ENCODE results near the gene GET4. TPM values are rescaled to one million over a fixed set of nuclear protein-coding genes. Genes with fewer than 3 reads are reported as not detected.
"Not testable (repeated sequence)": the region's sequence is repeated elsewhere in the genome, so short reads cannot be mapped to it uniquely, and the experiment has no call there.

GET4 gene
- polyA plus RNA-seq, 4 donors: 29.7 to 67.4 (median 51.2) TPM

DNA sequence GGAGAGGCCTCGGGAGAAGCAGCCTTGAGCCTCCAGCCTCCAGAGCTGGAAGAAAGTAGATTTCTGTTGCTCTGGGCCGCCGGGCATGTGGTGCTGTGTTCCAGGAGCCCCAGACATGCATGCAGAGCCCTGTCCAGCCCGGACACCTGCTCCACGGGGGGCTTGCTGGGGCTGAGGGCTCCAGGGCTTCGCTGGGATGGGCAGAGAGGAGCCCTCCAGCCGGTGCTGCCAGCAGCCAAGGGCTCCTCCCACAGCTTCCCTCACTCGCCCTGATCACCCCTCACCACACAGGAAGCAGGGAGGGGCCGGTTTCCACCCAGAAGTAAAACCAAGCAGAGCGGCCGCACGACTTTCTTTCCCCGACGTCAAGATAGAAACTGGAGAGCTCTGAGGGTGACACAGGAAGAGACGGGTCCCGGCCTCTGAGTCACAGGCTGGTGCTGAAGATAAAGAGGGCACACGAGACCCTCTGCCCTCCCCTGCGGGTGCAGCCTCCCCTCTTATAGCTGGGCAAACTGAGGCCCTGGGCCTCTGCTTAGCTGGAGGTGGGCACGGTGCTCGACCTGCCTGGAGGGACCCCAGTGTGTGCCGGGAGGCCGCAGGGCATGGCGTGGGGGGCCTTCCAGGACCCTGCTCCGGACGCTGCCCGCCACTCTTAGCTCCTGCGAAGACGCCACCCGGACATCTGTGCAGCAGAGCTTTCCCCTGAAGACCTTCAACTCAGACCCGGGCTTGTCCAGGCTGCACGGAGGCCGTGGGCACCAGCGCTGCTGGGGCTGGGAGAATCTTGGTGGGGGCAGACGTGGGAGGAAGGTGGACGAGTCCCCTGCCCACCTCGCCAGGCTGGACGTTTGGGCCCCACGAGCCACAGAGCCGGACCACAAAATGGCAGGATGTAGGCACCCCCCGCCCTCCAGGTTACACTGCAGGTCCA lies 47.0 kb downstream of the GET4 start:
- DNase-seq (ENCODE audit: low read depth in 4 of 4, low spot score in 2 of 4): no peak

DNA sequence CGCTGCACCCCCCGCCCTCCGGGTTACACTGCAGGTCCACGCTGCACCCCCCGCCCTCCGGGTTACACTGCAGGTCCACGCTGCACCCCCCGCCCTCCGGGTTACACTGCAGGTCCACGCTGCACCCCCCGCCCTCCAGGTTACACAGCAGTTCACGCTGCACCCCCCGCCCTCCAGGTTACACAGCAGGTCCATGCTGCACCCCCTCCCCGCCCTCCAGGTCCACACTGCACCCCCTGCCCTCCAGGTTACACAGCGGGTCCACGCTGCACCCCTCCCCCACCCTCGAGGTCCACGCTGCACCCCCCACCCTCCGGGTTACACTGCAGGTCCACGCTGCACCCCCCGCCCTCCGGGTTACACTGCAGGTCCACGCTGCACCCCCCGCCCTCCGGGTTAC lies 47.7 kb downstream of the GET4 start:
- DNase-seq (ENCODE audit: low read depth in 4 of 4, low spot score in 2 of 4): not testable (repeated sequence)

- no peak for DNase-seq (ENCODE audit: low read depth in 4 of 4, low spot score in 2 of 4)
Observed at GRCh38 chr7:924541-925231, 48.3 kb downstream of the GET4 start.

- no peak for DNase-seq (ENCODE audit: low read depth in 4 of 4, low spot score in 2 of 4)
Observed at GRCh38 chr7:925601-926000, 49.2 kb downstream of the GET4 start.

DNA sequence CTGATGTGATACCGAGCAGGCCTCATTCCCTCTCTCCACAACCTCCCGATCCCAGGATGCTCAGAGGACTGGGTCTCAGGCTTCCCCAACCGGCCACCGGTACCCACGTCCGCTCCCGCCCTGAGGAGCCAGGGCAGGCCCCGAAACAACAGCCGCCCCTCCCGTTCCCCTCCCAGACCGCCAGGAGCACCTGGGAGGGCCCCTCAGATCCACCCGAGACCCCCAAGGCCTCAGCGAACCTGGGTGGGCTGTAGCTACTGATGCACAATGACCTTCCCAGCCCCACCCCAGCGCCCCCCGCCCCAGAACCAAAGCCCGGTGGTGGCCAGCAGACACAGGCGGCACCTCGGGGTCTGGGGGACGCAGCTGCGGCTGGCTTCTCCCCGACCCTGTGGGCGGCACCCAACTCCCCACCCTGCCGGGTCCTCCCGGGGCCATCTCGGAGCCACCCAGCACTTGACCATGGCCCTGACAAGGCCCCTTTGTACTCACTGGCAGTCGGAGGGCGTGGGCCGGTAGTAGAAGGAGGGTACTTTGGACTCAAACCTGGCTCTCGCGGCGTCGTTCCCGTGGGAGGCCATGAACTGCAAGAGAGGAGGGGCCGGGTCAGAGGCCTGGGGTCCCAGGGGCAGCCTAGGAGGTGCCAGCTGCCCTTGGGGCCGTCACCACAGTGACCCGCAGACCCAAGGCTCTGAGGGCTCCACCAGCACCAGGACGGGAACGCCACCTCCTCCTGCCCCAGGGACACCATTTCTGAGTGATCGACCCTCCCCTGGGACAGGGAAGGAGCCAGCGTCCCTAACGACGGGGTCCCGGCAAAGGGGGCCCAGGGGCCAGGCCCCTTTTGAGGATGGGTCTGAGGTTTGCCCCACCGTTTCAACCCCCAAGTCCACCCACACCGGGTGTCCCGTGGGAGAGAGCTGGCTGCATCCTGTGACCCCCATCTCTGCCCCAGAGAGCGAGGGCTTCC lies 50.0 kb downstream of the GET4 start:
- no peak for DNase-seq (ENCODE audit: low read depth in 4 of 4, low spot score in 2 of 4)

DNA sequence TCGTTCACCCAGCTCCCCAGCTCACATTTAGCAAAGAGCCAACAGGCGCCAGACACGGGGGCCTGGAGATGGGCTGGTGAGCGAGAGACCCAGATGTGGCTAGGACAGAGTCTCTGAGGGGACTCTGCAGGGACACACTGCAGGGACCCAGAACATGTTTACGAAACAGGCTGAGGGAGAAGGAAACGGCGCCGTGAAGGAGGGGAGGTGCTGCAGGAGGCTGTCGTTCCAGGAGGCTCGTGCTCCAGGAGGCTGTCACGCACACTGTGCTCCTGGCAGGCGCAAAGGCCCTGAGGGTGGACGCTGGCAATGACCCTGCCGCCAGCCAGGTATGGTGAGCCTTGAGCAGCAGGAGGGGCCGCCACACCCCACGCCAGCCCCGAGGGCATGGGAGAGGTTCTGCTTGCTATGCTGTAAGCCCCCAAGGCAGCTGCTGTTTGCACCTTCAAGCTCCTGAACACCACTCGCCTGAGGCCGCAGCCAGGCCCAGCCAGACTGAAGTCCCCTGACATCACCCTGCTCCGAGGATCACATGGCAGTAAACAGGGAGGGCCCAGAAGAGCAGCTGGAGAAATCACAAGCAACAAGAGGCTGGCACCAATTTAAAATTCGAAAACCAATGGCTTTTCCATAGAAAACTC lies 50.8 kb downstream of the GET4 start:
- DNase-seq (ENCODE audit: low read depth in 4 of 4, low spot score in 2 of 4): no peak

DNA sequence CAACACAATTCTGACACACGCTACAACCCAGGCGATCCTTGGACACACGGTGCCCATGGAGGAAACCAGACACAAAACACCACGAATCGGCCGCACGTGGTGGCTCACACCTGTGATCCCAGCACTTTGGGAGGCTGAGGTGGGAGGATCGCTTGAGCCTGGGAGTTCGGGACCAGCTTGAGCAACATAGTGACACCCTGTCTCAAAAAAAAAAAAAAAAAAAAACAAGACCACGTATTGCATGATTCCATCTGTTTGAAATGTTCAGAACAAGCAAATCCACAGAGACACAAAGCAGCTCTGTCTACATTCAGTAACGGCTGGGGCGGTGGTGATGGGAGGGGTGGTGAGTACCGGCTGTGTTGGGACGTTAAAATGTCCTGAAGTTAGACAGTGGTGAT lies 53.0 kb downstream of the GET4 start:
- DNase-seq (ENCODE audit: low read depth in 4 of 4, low spot score in 2 of 4): no peak

GRCh38 chr7:930975-931758 lies 54.8 kb downstream of the GET4 start:
- no peak for DNase-seq (ENCODE audit: low read depth in 4 of 4, low spot score in 2 of 4)

DNA sequence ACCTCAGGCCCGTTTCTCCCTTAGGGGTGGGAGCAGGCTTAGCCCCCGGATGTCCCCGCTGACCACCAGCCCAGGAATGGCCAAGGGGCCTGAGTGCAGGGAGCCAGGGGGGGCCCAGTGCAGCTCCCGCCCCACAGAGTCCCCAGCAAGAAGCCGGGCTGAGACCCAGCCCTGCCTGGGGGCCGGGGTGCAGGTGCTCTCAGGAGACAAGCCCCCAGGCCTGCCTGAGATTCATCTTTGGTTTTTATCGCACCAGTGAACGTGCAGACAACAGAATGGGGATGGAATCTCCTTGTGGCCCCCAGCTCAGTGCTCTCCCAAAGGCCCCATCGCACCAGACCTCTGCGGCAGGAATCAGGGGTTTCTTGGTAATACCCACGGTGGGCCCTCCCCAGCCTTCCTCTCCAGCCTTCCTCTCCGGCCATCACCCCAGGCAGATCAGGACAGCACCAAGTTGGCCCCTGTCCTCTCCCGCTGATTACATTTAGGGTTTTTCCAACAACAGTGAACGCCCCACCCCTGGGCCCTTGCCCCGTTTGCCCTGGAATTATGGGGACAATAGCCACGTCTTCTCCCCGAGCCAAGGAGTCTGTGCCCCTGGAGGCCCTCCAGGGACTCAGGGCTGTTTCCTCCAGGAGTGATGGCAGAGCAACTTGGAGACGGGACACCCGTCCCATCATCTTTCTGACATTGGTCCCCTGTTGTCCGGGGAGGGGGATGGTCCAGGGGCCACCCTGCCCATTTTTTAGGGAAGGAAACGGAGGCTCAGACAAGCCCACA lies 55.7 kb downstream of the GET4 start:
- no peak for DNase-seq (ENCODE audit: low read depth in 4 of 4, low spot score in 2 of 4)

GRCh38 chr7:932651-932975 lies 56.3 kb downstream of the GET4 start:
- no peak for DNase-seq (ENCODE audit: low read depth in 4 of 4, low spot score in 2 of 4)

- no peak for DNase-seq (ENCODE audit: low read depth in 4 of 4, low spot score in 2 of 4)
Observed at GRCh38 chr7:934469-935163, 58.3 kb downstream of the GET4 start.

DNA sequence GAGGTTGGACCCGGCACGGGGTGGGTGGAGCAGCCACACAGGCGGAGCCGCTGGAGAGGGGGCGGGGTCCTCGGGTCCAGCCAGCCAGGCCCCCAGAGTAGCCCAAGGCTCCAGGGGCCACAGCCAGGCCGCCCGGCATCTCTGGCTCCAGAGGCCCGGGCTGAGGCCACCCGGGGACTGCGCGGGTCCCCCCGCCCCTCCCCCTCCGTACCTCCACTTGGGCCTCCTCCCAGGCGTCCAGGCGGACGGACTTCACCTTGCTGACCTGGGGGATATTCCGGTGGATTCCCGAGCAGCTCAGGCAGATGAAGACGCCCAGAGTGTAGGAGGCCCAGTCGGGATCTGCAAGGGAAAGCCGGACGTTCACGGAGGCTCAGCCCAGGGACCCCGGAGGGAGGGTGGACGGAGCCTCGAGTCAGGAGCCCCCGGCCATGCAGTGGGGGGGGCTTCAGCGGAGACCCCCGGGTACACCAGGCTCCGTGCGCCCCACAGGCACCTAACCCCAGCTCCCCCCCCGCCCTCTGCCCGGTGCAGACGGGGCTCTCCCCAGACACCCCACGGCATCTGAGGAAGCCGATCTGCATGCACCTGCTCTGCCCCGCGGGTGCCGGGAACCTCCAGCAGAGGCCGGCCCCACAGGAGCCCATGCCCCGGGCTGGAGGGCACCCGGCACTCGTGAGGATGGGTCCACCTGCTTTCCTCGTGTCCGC lies 59.0 kb downstream of the GET4 start:
- no peak for DNase-seq (ENCODE audit: low read depth in 4 of 4, low spot score in 2 of 4)

DNA sequence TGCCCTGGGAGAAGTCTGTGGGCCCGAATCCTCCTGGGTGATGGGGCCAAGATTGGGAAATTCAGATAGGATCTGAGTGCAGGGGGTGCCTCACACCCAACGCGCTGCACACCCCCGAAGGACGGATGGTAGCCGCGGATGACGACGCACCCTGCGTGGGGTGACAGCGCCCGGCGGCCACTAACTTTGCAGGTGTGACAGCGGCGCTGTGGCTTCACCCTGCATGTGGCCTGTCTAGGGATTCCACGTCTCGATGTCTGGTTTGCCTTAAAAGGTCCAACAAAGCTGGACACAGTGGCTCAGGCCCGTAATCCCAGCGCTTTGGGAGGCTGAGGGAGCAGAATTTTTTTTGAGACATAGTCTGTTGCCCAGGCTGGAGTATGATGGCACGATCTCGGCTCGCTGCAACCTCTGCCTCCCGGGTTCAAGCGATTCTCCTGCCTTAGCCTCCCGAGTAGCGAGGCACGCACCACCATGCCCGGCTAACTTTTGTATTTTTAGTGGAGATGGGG lies 59.6 kb downstream of the GET4 start:
- no peak for DNase-seq (ENCODE audit: low read depth in 4 of 4, low spot score in 2 of 4)

DNA sequence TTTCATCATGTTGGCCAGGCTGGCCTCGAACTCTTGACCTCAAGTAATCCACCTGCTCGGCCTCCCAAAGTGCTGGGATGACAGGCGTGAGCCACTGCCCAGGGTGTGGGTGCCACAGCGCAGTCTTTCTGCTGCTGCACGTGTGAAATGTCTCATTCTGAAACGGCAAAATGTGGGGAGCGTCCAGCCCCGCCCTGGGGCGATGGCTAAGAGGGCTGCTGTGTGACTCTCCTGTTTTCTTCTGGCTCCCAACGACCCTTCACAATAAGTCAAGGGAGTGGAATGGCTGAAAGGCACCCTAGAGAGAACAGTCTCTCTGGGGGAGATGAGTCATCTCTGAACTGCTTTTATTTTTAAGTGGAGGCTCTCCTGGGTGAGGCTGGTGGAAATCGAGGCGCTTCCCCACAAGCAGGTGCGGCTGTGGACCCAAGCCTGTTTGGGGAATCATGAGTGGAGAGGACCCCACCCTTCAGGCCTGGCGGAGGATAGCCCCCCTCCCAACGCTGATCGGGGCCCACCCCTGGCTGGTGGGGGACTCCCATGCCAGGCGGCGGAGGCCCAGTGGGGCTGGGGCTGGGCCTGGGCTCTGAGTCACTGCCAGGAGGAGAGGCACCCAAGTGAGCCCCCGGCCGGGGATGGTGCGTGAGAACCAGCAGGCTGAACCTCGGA lies 60.2 kb downstream of the GET4 start:
- no peak for DNase-seq (ENCODE audit: low read depth in 4 of 4, low spot score in 2 of 4)

GRCh38 chr7:937856-938484 lies 61.6 kb downstream of the GET4 start:
- DNase-seq (ENCODE audit: low read depth in 4 of 4, low spot score in 2 of 4): no peak

DNA sequence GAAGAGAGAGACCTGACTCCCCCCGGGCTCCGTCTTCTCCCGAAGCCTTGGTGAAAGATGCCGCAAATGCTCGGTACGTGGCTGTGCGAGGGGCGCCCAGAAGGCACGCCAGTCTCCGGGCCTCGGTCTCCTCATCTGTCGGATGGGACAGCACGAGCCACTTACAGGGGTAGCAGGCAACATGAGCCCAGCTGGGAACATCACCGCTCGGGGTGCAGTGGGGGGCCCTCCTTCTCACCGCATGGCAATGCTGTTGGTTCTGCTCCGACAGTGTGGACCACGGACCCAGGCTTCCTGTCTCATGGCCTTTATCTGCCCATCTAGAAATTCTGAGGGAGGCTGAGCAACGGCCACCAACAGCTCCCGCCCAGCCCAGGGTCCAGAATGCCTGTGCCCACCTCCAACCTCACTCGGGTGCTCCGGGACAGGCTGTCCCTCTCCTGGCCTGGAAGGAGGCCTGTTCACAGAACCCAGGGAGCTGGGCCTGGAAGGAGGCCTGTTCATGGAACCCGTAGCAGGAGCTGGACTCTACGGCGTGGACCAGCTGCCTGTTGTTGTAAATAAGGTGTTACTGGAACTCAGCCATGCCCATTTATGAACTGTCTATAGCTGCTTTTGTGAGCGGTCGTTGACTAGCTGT lies 62.3 kb downstream of the GET4 start:
- DNase-seq (ENCODE audit: low read depth in 4 of 4, low spot score in 2 of 4): no peak
